DND-41 (cell line): ENCODE measurements around the gene SPOCD1.

ENCODE experiments used
- CTCF ChIP-seq: IDR thresholded peaks from 2 replicates; pipeline ENCODE4 v1.5.1; 2012; ENCODE audit warnings: borderline replicate concordance, low read length, moderate library complexity, mild to moderate bottlenecking; ENCODE audit not compliant: poor library complexity, severe bottlenecking; ENCODE audit errors: extremely low read depth
- EZH2 ChIP-seq: IDR thresholded peaks from 3 replicates; pipeline ENCODE4 v1.6.1; 2012; ENCODE audit warnings: borderline replicate concordance, low read depth, mild to moderate bottlenecking, moderate library complexity, low read length, inconsistent platforms; ENCODE audit not compliant: severe bottlenecking

- TF ChIP-seq CTCF (no peak), EZH2 (no peak)
These were observed 15.7 kb downstream of the SPOCD1 start for GRCh38 chr1:31799895-31800673.
